ENCODE measurements around the gene ZNF646. TPM values are rescaled to one million over a fixed set of nuclear protein-coding genes. Genes with fewer than 3 reads are reported as not detected.

ZNF646 gene
- total RNA-seq, 2 donors from 2014 or later: 12.7 to 14.5 TPM

DNA sequence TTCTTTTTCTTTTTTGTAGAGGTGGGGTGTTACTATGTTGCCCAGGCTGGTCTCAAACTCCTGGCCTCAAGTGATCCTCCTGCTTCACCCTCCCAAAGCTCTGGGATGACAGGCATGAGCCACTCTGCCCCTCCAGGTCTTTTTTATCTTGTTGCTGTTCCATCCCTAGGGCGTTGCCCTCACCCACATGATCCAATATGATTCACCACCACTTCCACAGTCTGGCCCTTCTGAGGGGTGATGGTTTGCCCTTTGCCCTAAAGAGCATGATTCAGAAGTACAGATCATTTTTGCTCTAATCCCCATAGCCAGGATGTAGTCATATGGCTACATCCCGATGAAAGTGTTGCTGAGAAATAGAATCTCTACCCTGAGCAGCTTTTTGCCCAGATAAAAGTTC, 22.1 kb upstream of the ZNF646 start:
- Histone ChIP-seq H3K9me3 (no peaks in the 10 kb centered on the region), H3K4me3 (no peak overlapping the region), H3K36me3 (replicated peaks in 1 of 2; ENCODE audit: insufficient read depth in 1 of 2, low read depth in 2 of 2) (no peaks in the 10 kb centered on the region), H3K4me1 (no peaks in the 10 kb centered on the region), H3K27ac (no peak overlapping the region), H3K27me3 (no peaks in the 10 kb centered on the region)
- WGBS, 2 donors: 62 to 63% methylated on average over 2 of the region's 2 CpGs
- DNase-seq: peak in 1 of 4 donors; percentile 30
- TF ChIP-seq POLR2A (IDR thresholded peaks at IDR 0.05): no peak
- TF ChIP-seq, protein P1, sequence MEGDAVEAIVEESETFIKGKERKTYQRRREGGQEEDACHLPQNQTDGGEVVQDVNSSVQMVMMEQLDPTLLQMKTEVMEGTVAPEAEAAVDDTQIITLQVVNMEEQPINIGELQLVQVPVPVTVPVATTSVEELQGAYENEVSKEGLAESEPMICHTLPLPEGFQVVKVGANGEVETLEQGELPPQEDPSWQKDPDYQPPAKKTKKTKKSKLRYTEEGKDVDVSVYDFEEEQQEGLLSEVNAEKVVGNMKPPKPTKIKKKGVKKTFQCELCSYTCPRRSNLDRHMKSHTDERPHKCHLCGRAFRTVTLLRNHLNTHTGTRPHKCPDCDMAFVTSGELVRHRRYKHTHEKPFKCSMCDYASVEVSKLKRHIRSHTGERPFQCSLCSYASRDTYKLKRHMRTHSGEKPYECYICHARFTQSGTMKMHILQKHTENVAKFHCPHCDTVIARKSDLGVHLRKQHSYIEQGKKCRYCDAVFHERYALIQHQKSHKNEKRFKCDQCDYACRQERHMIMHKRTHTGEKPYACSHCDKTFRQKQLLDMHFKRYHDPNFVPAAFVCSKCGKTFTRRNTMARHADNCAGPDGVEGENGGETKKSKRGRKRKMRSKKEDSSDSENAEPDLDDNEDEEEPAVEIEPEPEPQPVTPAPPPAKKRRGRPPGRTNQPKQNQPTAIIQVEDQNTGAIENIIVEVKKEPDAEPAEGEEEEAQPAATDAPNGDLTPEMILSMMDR (IDR thresholded peaks at IDR 0.05): no peak
- peak; percentile 48 for ATAC-seq
- intact Hi-C loops (cut with DNase I): no loop called here

DNA sequence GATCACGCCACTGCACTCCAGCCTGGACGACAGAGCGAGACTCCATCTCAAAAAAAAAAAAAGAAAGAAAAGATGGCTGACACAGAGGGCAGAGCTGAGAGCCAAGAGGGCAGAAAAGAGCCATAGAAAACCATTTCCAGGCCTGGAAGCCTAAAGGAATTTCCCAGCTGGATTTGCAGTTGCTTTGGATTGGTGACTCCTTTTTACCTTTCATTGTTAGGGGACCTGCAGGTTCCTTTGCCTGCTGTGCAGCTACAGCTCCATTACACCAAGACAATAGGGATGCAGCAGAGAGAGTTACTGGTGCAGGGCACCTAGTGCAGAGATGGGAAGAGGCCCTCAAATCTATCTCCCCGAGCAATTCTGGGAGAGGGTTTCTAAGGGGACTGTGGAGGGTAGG, 18.6 kb upstream of the ZNF646 start:
- TF ChIP-seq, protein P1 (IDR thresholded peaks at IDR 0.05): no peak
- TF ChIP-seq POLR2A (IDR thresholded peaks at IDR 0.05): no peak
- 80 to 88% methylated on average over 4 of the region's 4 CpGs for WGBS, 2 donors

DNA sequence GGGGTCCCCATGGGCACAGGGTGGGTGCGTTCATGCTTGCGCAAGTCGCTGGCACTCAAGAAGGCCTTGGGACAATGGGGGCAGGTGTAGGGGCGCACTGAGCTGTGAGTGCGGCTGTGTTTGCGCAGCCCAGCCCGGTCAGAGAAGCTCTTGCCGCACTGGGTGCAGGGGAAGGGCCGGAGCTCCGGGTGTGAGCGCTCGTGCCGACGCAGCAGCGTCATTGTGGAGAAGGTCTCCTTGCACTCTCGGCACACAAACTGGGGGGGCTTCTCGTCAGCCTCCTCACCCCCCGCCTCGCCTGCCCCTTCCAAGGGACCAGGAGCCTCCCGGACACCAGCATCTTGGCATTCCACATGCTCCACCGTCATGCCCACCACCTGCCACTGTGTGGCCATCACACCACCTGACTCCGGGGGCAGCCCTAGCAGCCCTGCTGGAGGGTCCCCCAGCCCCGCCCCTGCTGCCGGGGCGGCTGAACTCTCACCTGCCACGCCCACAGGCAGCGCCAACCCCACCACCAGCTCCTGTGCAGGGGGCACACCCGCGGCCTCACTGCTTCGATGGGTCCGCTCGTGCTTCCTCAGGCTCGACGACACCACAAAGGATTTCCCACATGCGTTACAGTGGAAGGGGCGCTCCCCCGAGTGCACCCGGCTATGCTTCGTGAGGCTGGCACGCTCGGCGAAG, 13.0 kb upstream of the ZNF646 start:
- intact Hi-C loops (cut with DNase I): no loop called here
- Histone ChIP-seq H3K4me1 (no peaks in the 10 kb centered on the region), H3K9me3 (no peaks in the 10 kb centered on the region), H3K4me3 (no peak overlapping the region), H3K36me3 (replicated peaks in 1 of 2; ENCODE audit: insufficient read depth in 1 of 2, low read depth in 2 of 2) (peaks cover 3 to 7% of the 10 kb centered on the region in 2 donors), H3K27ac (no peak overlapping the region), H3K27me3 (no peaks in the 10 kb centered on the region)
- no peak for DNase-seq
- WGBS, 2 donors: 92 to 93% methylated on average over 22 to 32 of the region's 42 CpGs
- TF ChIP-seq, protein P1 (IDR thresholded peaks at IDR 0.05): no peak
- no peak for TF ChIP-seq POLR2A (IDR thresholded peaks at IDR 0.05)
- ATAC-seq: no peak

More for the DNA sequence above, 18.6 kb upstream of the ZNF646 start:
- H3K9me3 ChIP-seq: no peaks in the 10 kb centered on the region
- DNase-seq: no peak
- H3K4me3 ChIP-seq: no peak overlapping the region
- H3K36me3 ChIP-seq (replicated peaks in 1 of 2; ENCODE audit: insufficient read depth in 1 of 2, low read depth in 2 of 2): peaks cover 0 to 1% of the 10 kb centered on the region in 2 donors
- intact Hi-C loops (cut with DNase I): no loop called here
- H3K27me3 ChIP-seq: no peaks in the 10 kb centered on the region
- H3K27ac ChIP-seq: no peak overlapping the region
- no peak for ATAC-seq
- no peaks in the 10 kb centered on the region for H3K4me1 ChIP-seq

DNA sequence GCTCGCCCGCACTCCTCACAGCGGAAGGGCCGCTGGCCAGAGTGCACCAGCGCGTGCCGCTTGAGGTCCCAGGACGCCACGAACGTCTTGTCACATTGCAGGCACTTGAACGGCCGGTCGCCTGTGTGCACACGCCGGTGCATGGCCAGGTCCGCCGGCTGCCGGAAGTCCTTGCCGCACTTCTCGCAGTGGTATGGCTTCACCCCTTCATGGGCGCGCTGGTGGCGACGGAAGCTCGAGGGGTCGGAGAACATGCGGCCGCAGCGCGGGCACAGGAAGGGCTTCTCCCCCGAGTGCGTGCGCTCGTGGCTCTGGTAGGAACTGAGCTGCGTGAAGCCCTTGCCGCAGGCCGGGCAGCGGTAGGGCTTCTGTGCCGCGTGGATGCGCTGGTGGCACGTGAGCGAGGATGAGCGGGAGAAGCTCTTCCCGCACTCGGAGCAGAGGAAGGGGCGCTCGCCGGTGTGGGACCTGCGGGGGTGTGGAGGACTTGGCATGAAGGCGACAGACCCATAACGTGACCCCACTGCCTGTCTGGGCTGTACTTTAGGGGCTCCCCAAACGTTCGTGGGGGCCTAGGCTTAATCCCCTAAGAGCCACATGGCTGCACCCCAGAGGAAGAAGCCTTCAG, 12.3 kb upstream of the ZNF646 start:
- ATAC-seq: no peak
- peaks cover 3 to 7% of the 10 kb centered on the region in 2 donors for H3K36me3 ChIP-seq (replicated peaks in 1 of 2; ENCODE audit: insufficient read depth in 1 of 2, low read depth in 2 of 2)

More for the DNA sequence above, 12.3 kb upstream of the ZNF646 start:
- H3K9me3 ChIP-seq: no peaks in the 10 kb centered on the region
- H3K27me3 ChIP-seq: no peaks in the 10 kb centered on the region
- H3K4me1 ChIP-seq: no peaks in the 10 kb centered on the region
- 89 to 95% methylated on average over 19 to 44 of the region's 54 CpGs for WGBS, 2 donors
- TF ChIP-seq POLR2A (IDR thresholded peaks at IDR 0.05): no peak
- TF ChIP-seq, protein P1 (IDR thresholded peaks at IDR 0.05): no peak
- DNase-seq: no peak
- H3K4me3 ChIP-seq: no peak overlapping the region
- no peak overlapping the region for H3K27ac ChIP-seq
- intact Hi-C loops (cut with DNase I): no loop called here

Measured in body of pancreas (tissue), 4 donors.